HepG2 (cell line): ENCODE measurements around the gene ASB16. TPM values are rescaled to one million over a fixed set of nuclear protein-coding genes. Genes with fewer than 3 reads are reported as not detected.
A peak's percentile ranks its signal among the peaks of the same experiment; 100 is the strongest.

Experiments used
- E2F1 ChIP-seq: sonication (generic); formaldehyde crosslinking; IDR thresholded peaks from 2 replicates; pipeline ENCODE4 v1.5.0; 2020; ENCODE audit warnings: missing genetic modification reagents
- EED ChIP-seq: sonication (generic); formaldehyde crosslinking; IDR thresholded peaks from 2 replicates; pipeline ENCODE4 v1.5.0; 2020; ENCODE audit warnings: mild to moderate bottlenecking, missing genetic modification reagents
- EZH2 ChIP-seq: conservative IDR thresholded peaks from 2 replicates; pipeline ENCODE4 v1.6.1; 2012; ENCODE audit warnings: mild to moderate bottlenecking, low read depth, low read length, moderate library complexity
- IKZF1 ChIP-seq: fragments of 450-650 bp; IDR thresholded peaks from 2 replicates; pipeline ENCODE4 v1.7.1; 2016
- MAFG ChIP-seq: sonication (generic); formaldehyde crosslinking; IDR thresholded peaks from 2 replicates; pipeline ENCODE4 v1.5.1; 2020; ENCODE audit warnings: mild to moderate bottlenecking, missing genetic modification reagents
- MED13 ChIP-seq: sonication (generic); formaldehyde crosslinking; IDR thresholded peaks from 2 replicates; pipeline ENCODE4 v1.5.0; 2020; ENCODE audit warnings: missing genetic modification reagents
- MLX ChIP-seq: IDR thresholded peaks from 2 replicates; pipeline ENCODE4 v1.6.1; 2016
- MYPOP ChIP-seq: sonication (generic); formaldehyde crosslinking; IDR thresholded peaks from 2 replicates; pipeline ENCODE4 v1.8.1; 2023; ENCODE audit warnings: mild to moderate bottlenecking, moderate library complexity, missing genetic modification reagents
- PAF1 ChIP-seq: IDR thresholded peaks from 2 replicates; pipeline ENCODE4 v1.6.1; 2016; ENCODE audit warnings: missing genetic modification reagents, missing compliant biosample characterization
- RBAK ChIP-seq: sonication (generic); formaldehyde crosslinking; IDR thresholded peaks from 2 replicates; pipeline ENCODE4 v1.5.1; 2020; ENCODE audit warnings: mild to moderate bottlenecking, missing genetic modification reagents
- RORA ChIP-seq: sonication (generic); formaldehyde crosslinking; IDR thresholded peaks from 2 replicates; pipeline ENCODE4 v1.5.0; 2020; ENCODE audit warnings: mild to moderate bottlenecking, missing genetic modification reagents, moderate library complexity
- SIN3B ChIP-seq: fragments of 150-350 bp; IDR thresholded peaks from 2 replicates; pipeline ENCODE4 v1.6.1; 2014; ENCODE audit warnings: low read length
- SNAI1 ChIP-seq: sonication (generic); formaldehyde crosslinking; IDR thresholded peaks from 2 replicates; pipeline ENCODE4 v1.5.0; 2020; ENCODE audit warnings: mild to moderate bottlenecking, missing genetic modification reagents, borderline replicate concordance
- TGIF2 ChIP-seq: IDR thresholded peaks from 2 replicates; pipeline ENCODE4 v1.6.1; 2016; ENCODE audit warnings: control low read depth, missing compliant biosample characterization
- TOPORS ChIP-seq: sonication (generic); formaldehyde crosslinking; IDR thresholded peaks from 2 replicates; pipeline ENCODE4 v1.8.0; 2023; ENCODE audit warnings: mild to moderate bottlenecking, missing genetic modification reagents
- UBTF ChIP-seq: sonication (generic); formaldehyde crosslinking; IDR thresholded peaks from 2 replicates; pipeline ENCODE4 v1.4.0; 2020; ENCODE audit warnings: mild to moderate bottlenecking, missing genetic modification reagents
- ZNF10 ChIP-seq: sonication (generic); formaldehyde crosslinking; IDR thresholded peaks from 2 replicates; pipeline ENCODE4 v1.4.0; 2020; ENCODE audit warnings: mild to moderate bottlenecking, low read depth, missing genetic modification reagents, borderline replicate concordance
- ZNF18 ChIP-seq: sonication (generic); formaldehyde crosslinking; IDR thresholded peaks from 2 replicates; pipeline ENCODE4 v1.8.0; 2022; ENCODE audit warnings: mild to moderate bottlenecking, missing genetic modification reagents; ENCODE audit not compliant: insufficient replicate concordance
- ZNF205 ChIP-seq: IDR thresholded peaks from 2 replicates; pipeline ENCODE4 v1.6.1; 2018; ENCODE audit warnings: missing biosample characterization, missing genetic modification reagents
- ZNF234 ChIP-seq: sonication (generic); formaldehyde crosslinking; conservative IDR thresholded peaks from 2 replicates; pipeline ENCODE4 v1.5.1; 2020; ENCODE audit warnings: mild to moderate bottlenecking, missing genetic modification reagents
- ZNF253 ChIP-seq: sonication (generic); formaldehyde crosslinking; IDR thresholded peaks from 2 replicates; pipeline ENCODE4 v1.8.0; 2022; ENCODE audit warnings: mild to moderate bottlenecking, missing genetic modification reagents, borderline replicate concordance
- ZNF256 ChIP-seq: sonication (generic); formaldehyde crosslinking; conservative IDR thresholded peaks from 2 replicates; pipeline ENCODE4 v1.4.0; 2020; ENCODE audit warnings: missing genetic modification reagents
- ZNF503 ChIP-seq: sonication (generic); formaldehyde crosslinking; IDR thresholded peaks from 2 replicates; pipeline ENCODE4 v1.4.0; 2020; ENCODE audit warnings: missing genetic modification reagents
- polyA plus RNA-seq, 8 experiments: library from polyadenylated mRNA; depleted of rRNA in 3 of 8; stranded (reverse) in 7 of 8; unstranded in 1 of 8; fragments of >200 nt; fragmentation: Illumina TruSeq in 4 of 8; extraction: Trizol in 4 of 8; gene quantifications; 2 replicates each; pipeline versions ENCODE4 v1.2.1 to v1.2.3, GENCODE V29; 2011 to 2016; ENCODE audit warnings: low read depth in 4 of 8, missing spikeins in 1 of 8, mixed read lengths in 1 of 8; ENCODE audit not compliant: insufficient read depth in 1 of 8
- total RNA-seq, 5 experiments: library from RNA; depleted of rRNA; stranded (reverse); fragments of >200 nt; fragmentation: Illumina TruSeq; extraction: Trizol; gene quantifications; 2 replicates each; pipeline ENCODE4 v1.2.3, GENCODE V29; 2016; ENCODE audit warnings: low read depth in 1 of 5

Gene ASB16
- total and polyA plus RNA-seq, 2 of the 13 experiments (the other 11 are each of a cell fraction or from before 2014, with no cell fraction given) = 0.07 TPM; not detected in 1

GRCh38 chr17:44200478-44201155 lies 30.1 kb downstream of the ASB16 start (continued):
- TF ChIP-seq ZNF253 (CRISPR knock-in tag) (no peak), MLX (CRISPR knock-in tag) (no peak), RORA (CRISPR knock-in tag) (no peak), ZNF205 (CRISPR knock-in tag) (no peak), MAFG (CRISPR knock-in tag) (no peak), PAF1 (no peak), TGIF2 (CRISPR knock-in tag) (0 out of 2 replicates have a peak, but pooled peaks have one; percentile 8), ZNF503 (CRISPR knock-in tag) (no peak), EZH2 (no peak), ZNF234 (CRISPR knock-in tag) (no peak), MED13 (CRISPR knock-in tag) (no peak), ZNF18 (CRISPR knock-in tag) (peak; percentile 53), MYPOP (peak; percentile 77), SNAI1 (CRISPR knock-in tag) (no peak), EED (no peak), SIN3B (no peak), RBAK (peak; percentile 44; the same call in 1 of the 2 replicates), ZNF10 (CRISPR knock-in tag) (no peak), E2F1 (no peak), ZNF256 (no peak), IKZF1 (no peak), UBTF (CRISPR knock-in tag) (peak; percentile 92), TOPORS (CRISPR knock-in tag) (peak; percentile 70; the same call in 1 of the 2 replicates)
